HCT116 (cell line): ENCODE results near the gene CCM2L. TPM values are rescaled to one million over a fixed set of nuclear protein-coding genes. Genes with fewer than 3 reads are reported as not detected.

Experiments used
- ATAC-seq: fragments of 200-7000 bp; cut with Tn5 transposase; 2 replicates; pipeline ENCODE4 v1.9.1; 2020; ENCODE audit warnings: mild to moderate bottlenecking, moderate library complexity
- BruUV-seq: library from RNA; stranded (reverse); fragments of 400-500 nt; replicated peaks from 2 replicates; lab custom pipeline; 2021; lab: Mats Ljungman, UMichigan
- CTCF ChIA-PET: fragments of 300-600 bp; sonication (Branson Sonifier 250); formaldehyde crosslinking; loops from one replicate; lab custom pipeline; 2021; ENCODE audit warnings: antibody characterized with exemption; lab: Charles Lee
- POLR2A ChIA-PET: fragments of 300-600, 350-600 bp; sonication (Branson Sonifier 250); formaldehyde crosslinking; loops from one replicate; lab custom pipeline; 2021; ENCODE audit warnings: antibody characterized with exemption; lab: Charles Lee
- RAD21 ChIA-PET, 2 experiments: fragments of 300-600 bp; sonication (Branson Sonifier 250); formaldehyde crosslinking; loops; one replicate each; lab custom pipeline; 2023; ENCODE audit warnings: low total read pairs in 2 of 2; ENCODE audit not compliant: uncharacterized antibody in 2 of 2, unreplicated experiment in 2 of 2, low non-redundant PET in 1 of 2; lab: Charles Lee
- DNase-seq: peaks from one replicate; pipeline ENCODE4 v3.0.0-alpha.2; 2010; ENCODE audit warnings: low read depth, low spot score
- H2AFZ ChIP-seq: fragments of 200-600 bp; shearing (Covaris generic), sonication (generic); 2 replicates; pipeline ENCODE4 v1.6.1; 2017; ENCODE audit warnings: low read depth, mixed run types, mixed read lengths, antibody characterized with exemption, low read length; ENCODE audit not compliant: poor library complexity, severe bottlenecking
- H3K27ac ChIP-seq: 2 replicates; pipeline ENCODE4 v1.5.1; 2012; ENCODE audit warnings: low read depth, low read length
- H3K27me3 ChIP-seq: fragments of 200-600 bp; sonication (generic); 2 replicates; pipeline ENCODE4 v1.6.1; 2016; ENCODE audit warnings: mixed run types, low read length, mixed read lengths; ENCODE audit not compliant: insufficient read depth
- H3K36me3 ChIP-seq, 2 experiments: fragments of 200-500 bp in 1 of 2; fragments of 200-600 bp in 1 of 2; sonication (Bioruptor generic) in 1 of 2; sonication (generic) in 1 of 2; 2 replicates each; pipeline versions ENCODE4 v1.5.1 to v1.6.1; 2014 to 2016; ENCODE audit warnings: low read length in 2 of 2, inconsistent platforms in 1 of 2, mixed read lengths in 1 of 2, mixed run types in 1 of 2; ENCODE audit not compliant: insufficient read depth in 2 of 2, control insufficient read depth in 1 of 2
- H3K4me1 ChIP-seq, 2 experiments: fragments of 200-600 bp in 1 of 2; sonication (generic) in 1 of 2; 2 replicates each; pipeline versions ENCODE4 v1.5.1 to v1.6.1; 2012 to 2017; ENCODE audit warnings: low read length in 2 of 2, inconsistent platforms in 1 of 2, mild to moderate bottlenecking in 1 of 2, mixed read lengths in 1 of 2, mixed run types in 1 of 2, moderate library complexity in 1 of 2; ENCODE audit not compliant: insufficient read depth in 2 of 2, control insufficient read depth in 1 of 2
- H3K4me2 ChIP-seq: fragments of 200-600 bp; sonication (generic); 2 replicates; pipeline ENCODE4 v1.6.1; 2017; ENCODE audit warnings: mixed run types, low read length, mixed read lengths
- H3K4me3 ChIP-seq, 2 experiments: fragments of 200-600 bp in 1 of 2; sonication (generic) in 1 of 2; replicated peaks in 1 of 2; 2 replicates each; pipeline ENCODE4 v1.5.1; 2011 to 2016; ENCODE audit warnings: low read length in 2 of 2, control low read depth in 1 of 2, low read depth in 1 of 2, mild to moderate bottlenecking in 1 of 2, mixed read lengths in 1 of 2, mixed run types in 1 of 2
- H3K79me2 ChIP-seq: fragments of 200-600 bp; sonication (generic); 2 replicates; pipeline ENCODE4 v1.6.1; 2017; ENCODE audit warnings: mild to moderate bottlenecking, mixed run types, low read length, moderate library complexity, mixed read lengths; ENCODE audit not compliant: insufficient read depth
- H3K9ac ChIP-seq: fragments of 200-600 bp; sonication (generic); 2 replicates; pipeline ENCODE4 v1.6.1; 2016; ENCODE audit warnings: low read length, mixed read lengths
- H3K9me2 ChIP-seq: fragments of 200-600 bp; sonication (generic), shearing (Covaris generic); 2 replicates; pipeline ENCODE4 v1.6.1; 2017; ENCODE audit warnings: mixed run types, mild to moderate bottlenecking, moderate library complexity; ENCODE audit not compliant: insufficient read depth
- H3K9me3 ChIP-seq, 2 experiments: fragments of 200-500 bp in 1 of 2; fragments of 200-600 bp in 1 of 2; sonication (Bioruptor generic) in 1 of 2; sonication (generic) in 1 of 2; 2 replicates each; pipeline ENCODE4 v1.6.1; 2014 to 2017; ENCODE audit warnings: low read length in 2 of 2, mixed read lengths in 2 of 2, inconsistent platforms in 1 of 2, low read depth in 1 of 2, mild to moderate bottlenecking in 1 of 2, mixed run types in 1 of 2, moderate library complexity in 1 of 2; ENCODE audit not compliant: control insufficient read depth in 1 of 2, insufficient read depth in 1 of 2
- H4K20me1 ChIP-seq: fragments of 200-600 bp; sonication (generic), shearing (Covaris generic); 2 replicates; pipeline ENCODE4 v1.6.1; 2017; ENCODE audit warnings: mixed run types, mild to moderate bottlenecking, moderate library complexity; ENCODE audit not compliant: insufficient read depth
- CBX3 ChIP-seq: IDR thresholded peaks from 2 replicates; pipeline ENCODE4 v1.6.1; 2012; ENCODE audit warnings: low read depth
- CTCF ChIP-seq, 3 experiments: fragments of 200-600 bp in 1 of 3; sonication (generic) in 1 of 3; IDR thresholded peaks in 2 of 3; conservative IDR thresholded peaks in 1 of 3; 2 replicates each; pipeline ENCODE4 v1.5.1; 2012 to 2017; ENCODE audit warnings: low read depth in 2 of 3, low read length in 2 of 3, antibody characterized with exemption in 1 of 3, borderline replicate concordance in 1 of 3, control low read depth in 1 of 3, mild to moderate bottlenecking in 1 of 3, mixed read lengths in 1 of 3, mixed run types in 1 of 3, moderate library complexity in 1 of 3; ENCODE audit not compliant: insufficient read depth in 1 of 3
- EZH2phosphoT487 ChIP-seq: fragments of 200-600 bp; IDR thresholded peaks from 2 replicates; pipeline ENCODE4 v1.6.1; 2018; ENCODE audit warnings: antibody characterized with exemption, borderline replicate concordance
- JUND ChIP-seq: IDR thresholded peaks from 2 replicates; pipeline ENCODE4 v1.6.1; 2012
- MAX ChIP-seq: IDR thresholded peaks from 2 replicates; pipeline ENCODE4 v1.6.1; 2012
- POLR2A ChIP-seq: IDR thresholded peaks from 2 replicates; pipeline ENCODE4 v1.7.0; 2011; ENCODE audit warnings: borderline replicate concordance; ENCODE audit not compliant: insufficient read depth, insufficient read length; ENCODE audit errors: extremely low read depth
- REST ChIP-seq: IDR thresholded peaks from 2 replicates; pipeline ENCODE4 v1.6.1; 2012; ENCODE audit warnings: low read depth
- SP1 ChIP-seq: IDR thresholded peaks from 2 replicates; pipeline ENCODE4 v1.6.1; 2012; ENCODE audit warnings: low read depth
- SRF ChIP-seq: IDR thresholded peaks from 2 replicates; pipeline ENCODE4 v1.6.1; 2012; ENCODE audit warnings: low read depth
- TCF7L2 ChIP-seq: IDR thresholded peaks from 2 replicates; pipeline ENCODE4 v1.7.0; 2011; ENCODE audit warnings: borderline replicate concordance, inconsistent platforms; ENCODE audit not compliant: insufficient read depth, insufficient read length; ENCODE audit errors: extremely low read depth
- YY1 ChIP-seq: IDR thresholded peaks from 2 replicates; pipeline ENCODE4 v1.6.1; 2011; ENCODE audit warnings: low read length, low read depth, moderate library complexity, mild to moderate bottlenecking; ENCODE audit not compliant: insufficient replicate concordance; ENCODE audit errors: extremely low read depth
- ZBTB33 ChIP-seq: IDR thresholded peaks from 2 replicates; pipeline ENCODE4 v1.6.1; 2011; ENCODE audit warnings: mild to moderate bottlenecking, low read length, moderate library complexity; ENCODE audit not compliant: insufficient replicate concordance; ENCODE audit errors: extremely low read depth
- ZFX ChIP-seq: fragments of 450-650 bp; IDR thresholded peaks from 2 replicates; pipeline ENCODE4 v1.6.1; 2017
- intact Hi-C: fragments of 100-400 bp; cut with micrococcal nuclease; formaldehyde crosslinking; loops from 2 replicates; pipeline ENCODE4 v1.10.0; 2022
- total RNA-seq: library from RNA; stranded (reverse); gene quantifications from one replicate; pipeline ENCODE4 v1.2.1, GENCODE V29; 2021; ENCODE audit not compliant: unreplicated experiment

Gene CCM2L
- total RNA-seq, 1 experiment from 2014 or later, result 1.4 TPM

- Histone ChIP-seq H2AFZ (no peak overlapping the region), H3K9me2 (no peaks in the 10 kb centered on the region), H3K4me2 (no peak overlapping the region), H3K27me3 (peaks cover 20% of the 10 kb centered on the region), H3K4me3 (no peak overlapping the region), H4K20me1 (no peaks in the 10 kb centered on the region)
- intact Hi-C loops, result no loop called here
- no peak for ATAC-seq
- POLR2A ChIA-PET, result no interaction called here
- CTCF ChIA-PET, result no interaction called here
- TF ChIP-seq JUND (no peak), ZFX (no peak), YY1 (no peak)
- TF ChIP-seq, all 23 proteins: peak for 0
- no peak for DNase-seq
- Histone ChIP-seq H3K9me3 (no peaks in the 10 kb centered on the region), H3K36me3 (no peaks in the 10 kb centered on the region), H3K27ac (no peak overlapping the region), H3K9ac (no peak overlapping the region), H3K79me2 (no peaks in the 10 kb centered on the region), H3K4me1 (no peaks in the 10 kb centered on the region)
- BruUV-seq, result no TSS peak
- RAD21 ChIA-PET, result no interaction called here
Measured at GRCh38 chr20:31975874-31976273, 34.4 kb upstream of the CCM2L start.

GRCh38 chr20:31977080-31977479, 33.2 kb upstream of the CCM2L start:
- H3K9ac ChIP-seq, result no peak overlapping the region
- DNase-seq (no peak), ATAC-seq (no peak)
- ChIA-PET CTCF (no interaction called here), RAD21 (no interaction called here), POLR2A (no interaction called here)
- no TSS peak for BruUV-seq
- intact Hi-C loops, result no loop called here
- no peaks in the 10 kb centered on the region for H3K36me3 ChIP-seq
- no peaks in the 10 kb centered on the region for H3K9me2 ChIP-seq
- no peak overlapping the region for H2AFZ ChIP-seq
- no peaks in the 10 kb centered on the region for H4K20me1 ChIP-seq
- no peaks in the 10 kb centered on the region for H3K9me3 ChIP-seq
- H3K79me2 ChIP-seq, result no peaks in the 10 kb centered on the region
- H3K4me2 ChIP-seq, result no peak overlapping the region
- 0 out of 2 replicates have a peak, but pooled peaks cover 8% of the 10 kb centered on the region for H3K27me3 ChIP-seq
- H3K4me3 ChIP-seq, result no peak overlapping the region
- H3K4me1 ChIP-seq, result no peaks in the 10 kb centered on the region
- no peak overlapping the region for H3K27ac ChIP-seq
- TF ChIP-seq SP1 (no peak), SRF (no peak), POLR2A (no peak), ZFX (no peak), REST (no peak), TCF7L2 (no peak), JUND (no peak), CTCF (IDR thresholded peaks at IDR 0.05 in 2 of 3, conservative IDR thresholded peaks at IDR 0.05 in 1 of 3; ENCODE audit: borderline replicate concordance in 1 of 3, insufficient read depth in 1 of 3, low read depth in 2 of 3, low read length in 2 of 3) (no peak), EZH2phosphoT487 (no peak), ZBTB33 (no peak), CBX3 (no peak), MAX (no peak)
